GM06990 (cell line): ENCODE measurements around the gene PKP4.

Source experiments
- DNase-seq: peaks from one replicate; pipeline ENCODE4 v3.0.0-alpha.2; 2011; ENCODE audit not compliant: insufficient read length; ENCODE audit errors: extremely low read depth
- H3K27me3 ChIP-seq: replicated peaks from 2 replicates; pipeline ENCODE4 v1.6.0; 2011; ENCODE audit warnings: low read length; ENCODE audit not compliant: control insufficient read depth, insufficient read depth
- H3K36me3 ChIP-seq: 2 replicates; pipeline ENCODE4 v1.5.1; 2011; ENCODE audit warnings: low read length; ENCODE audit not compliant: control insufficient read depth, insufficient read depth
- H3K4me3 ChIP-seq: replicated peaks from 2 replicates; pipeline ENCODE4 v1.5.1; 2011; ENCODE audit warnings: low read depth, mild to moderate bottlenecking, control low read depth, low read length
- TF ChIP-seq, protein P1 (sequence below): IDR thresholded peaks from 2 replicates; pipeline ENCODE4 v1.5.1; 2011; ENCODE audit warnings: low read length, control low read depth, mild to moderate bottlenecking, inconsistent platforms; ENCODE audit not compliant: insufficient read depth, poor library complexity, severe bottlenecking

PKP4 gene

DNA sequence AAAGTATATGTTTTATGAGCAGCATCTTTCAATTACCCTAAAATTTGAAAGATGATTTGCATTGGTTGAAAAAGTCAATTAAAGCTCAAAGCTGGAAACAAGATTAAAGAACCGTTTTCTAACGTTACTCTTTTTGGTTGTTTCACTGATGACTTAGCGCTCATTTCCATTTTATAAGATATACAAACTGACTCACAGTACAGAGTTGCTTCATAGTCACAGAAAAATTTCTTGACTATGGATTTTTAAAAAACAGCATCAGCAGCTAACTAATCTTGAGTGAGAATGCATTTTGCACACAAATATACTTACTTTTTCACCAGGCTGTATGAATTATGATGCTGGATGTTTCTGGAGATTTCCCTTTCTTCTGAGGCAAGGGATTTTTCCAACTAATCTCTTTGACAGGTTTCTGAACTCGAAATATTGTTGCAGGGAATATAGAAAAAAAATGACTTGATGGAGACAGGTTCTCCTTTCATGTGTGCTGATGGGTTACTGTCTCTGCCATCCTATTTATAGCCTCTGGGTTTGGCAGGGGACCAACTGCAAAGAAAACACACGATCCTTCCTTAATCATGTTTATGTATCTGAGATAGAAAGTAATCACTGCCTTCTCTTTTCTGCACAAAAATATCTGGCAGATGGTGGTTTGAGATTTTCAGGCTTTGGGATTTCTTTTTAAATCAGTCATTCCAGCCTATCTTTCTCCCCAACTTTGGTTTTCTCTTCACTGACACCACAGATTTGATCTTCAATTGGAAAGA lies 209.0 kb downstream of the PKP4 start:
- TF ChIP-seq, protein P1, sequence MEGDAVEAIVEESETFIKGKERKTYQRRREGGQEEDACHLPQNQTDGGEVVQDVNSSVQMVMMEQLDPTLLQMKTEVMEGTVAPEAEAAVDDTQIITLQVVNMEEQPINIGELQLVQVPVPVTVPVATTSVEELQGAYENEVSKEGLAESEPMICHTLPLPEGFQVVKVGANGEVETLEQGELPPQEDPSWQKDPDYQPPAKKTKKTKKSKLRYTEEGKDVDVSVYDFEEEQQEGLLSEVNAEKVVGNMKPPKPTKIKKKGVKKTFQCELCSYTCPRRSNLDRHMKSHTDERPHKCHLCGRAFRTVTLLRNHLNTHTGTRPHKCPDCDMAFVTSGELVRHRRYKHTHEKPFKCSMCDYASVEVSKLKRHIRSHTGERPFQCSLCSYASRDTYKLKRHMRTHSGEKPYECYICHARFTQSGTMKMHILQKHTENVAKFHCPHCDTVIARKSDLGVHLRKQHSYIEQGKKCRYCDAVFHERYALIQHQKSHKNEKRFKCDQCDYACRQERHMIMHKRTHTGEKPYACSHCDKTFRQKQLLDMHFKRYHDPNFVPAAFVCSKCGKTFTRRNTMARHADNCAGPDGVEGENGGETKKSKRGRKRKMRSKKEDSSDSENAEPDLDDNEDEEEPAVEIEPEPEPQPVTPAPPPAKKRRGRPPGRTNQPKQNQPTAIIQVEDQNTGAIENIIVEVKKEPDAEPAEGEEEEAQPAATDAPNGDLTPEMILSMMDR, result no peak
- H3K4me3 ChIP-seq, result no peak overlapping the region
- DNase-seq, result no peak
- H3K27me3 ChIP-seq, result no peaks in the 10 kb centered on the region
- H3K36me3 ChIP-seq, result no peaks in the 10 kb centered on the region; the same call in 1 of the 2 replicates

DNA sequence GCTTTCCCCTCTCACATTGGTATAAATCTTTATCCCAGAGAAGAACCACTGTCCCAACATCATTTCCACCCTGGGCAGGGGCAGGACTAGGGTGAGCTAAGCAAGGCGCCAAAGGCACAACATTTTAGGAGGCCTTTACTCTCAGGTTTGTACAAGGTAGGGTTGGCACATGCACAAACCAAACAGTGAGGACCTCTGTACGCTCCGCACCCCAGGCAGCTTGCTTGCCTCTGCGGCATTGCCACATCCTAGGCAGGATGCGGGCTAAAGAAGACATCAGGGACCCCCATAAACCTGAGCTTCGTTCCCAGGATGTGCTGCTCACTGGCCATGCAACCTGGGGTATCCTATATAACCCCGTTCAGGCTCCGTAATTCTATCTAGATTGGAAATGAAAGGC lies 210.2 kb downstream of the PKP4 start:
- TF ChIP-seq, protein P1, result no peak
- no peaks in the 10 kb centered on the region for H3K27me3 ChIP-seq
- DNase-seq, result no peak
- H3K36me3 ChIP-seq, result no peaks in the 10 kb centered on the region; the same call in 1 of the 2 replicates
- H3K4me3 ChIP-seq, result no peak overlapping the region

DNA sequence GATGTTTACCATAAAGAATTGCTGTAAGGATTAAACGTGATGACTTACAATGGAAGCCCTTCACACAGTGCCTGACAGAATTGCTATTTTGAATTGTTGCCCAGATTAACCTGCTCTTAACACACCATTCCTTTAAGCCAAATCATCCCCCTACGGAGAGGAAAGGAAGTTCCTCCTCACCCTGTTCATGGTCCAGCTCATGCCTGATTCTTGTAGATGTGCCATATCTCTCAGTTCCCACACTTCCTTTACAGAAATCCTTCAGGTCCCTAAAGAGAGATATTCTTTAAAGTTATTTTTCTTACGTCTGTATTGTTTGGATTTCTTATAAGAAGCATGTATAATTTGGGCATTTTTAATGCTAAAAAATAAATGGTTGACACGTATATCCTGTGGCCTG lies 210.8 kb downstream of the PKP4 start:
- no peak for DNase-seq
- TF ChIP-seq, protein P1, result no peak
- H3K36me3 ChIP-seq, result no peaks in the 10 kb centered on the region

DNA sequence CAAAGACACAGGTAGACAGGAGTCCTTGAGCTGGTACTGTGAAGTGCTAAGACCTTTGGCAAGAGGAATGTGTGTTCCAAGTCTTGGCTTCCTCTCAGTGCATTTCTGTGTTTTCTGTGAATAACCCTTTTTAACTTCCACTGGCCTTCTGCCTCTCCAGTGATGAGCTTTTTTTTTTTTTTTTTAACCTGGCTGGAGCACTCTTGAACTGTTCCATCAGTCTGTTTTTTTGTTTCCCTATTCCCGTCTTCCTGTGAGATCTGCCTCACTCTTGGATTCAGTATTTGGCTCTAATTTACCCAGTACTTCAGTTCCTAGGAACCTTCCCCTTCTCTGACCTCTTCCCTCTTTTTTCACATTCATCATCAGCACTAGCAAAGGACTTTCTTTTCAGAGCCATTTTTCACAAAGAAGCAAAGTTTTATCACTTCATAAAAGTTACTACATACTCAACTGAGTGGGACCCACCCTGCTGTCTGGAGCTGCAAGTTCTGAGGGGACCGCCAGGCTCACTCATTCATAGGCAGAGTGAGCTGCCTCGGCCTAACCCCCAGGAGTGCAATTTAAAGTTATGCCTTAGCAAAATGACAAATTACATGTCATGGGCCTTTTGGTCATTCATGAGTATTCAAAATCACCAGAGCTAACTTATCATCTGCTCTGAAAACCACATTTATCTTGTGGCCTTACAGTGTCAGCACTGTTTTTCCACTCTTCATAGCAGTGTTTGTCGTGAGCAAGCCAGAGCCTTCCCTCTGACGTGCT lies 211.4 kb downstream of the PKP4 start:
- H3K36me3 ChIP-seq, result no peaks in the 10 kb centered on the region
- DNase-seq, result no peak
- H3K27me3 ChIP-seq, result no peaks in the 10 kb centered on the region
- TF ChIP-seq, protein P1, result no peak
- no peak overlapping the region for H3K4me3 ChIP-seq

More for the DNA sequence above, 210.8 kb downstream of the PKP4 start:
- Histone ChIP-seq H3K4me3 (no peak overlapping the region), H3K27me3 (no peaks in the 10 kb centered on the region)

DNA sequence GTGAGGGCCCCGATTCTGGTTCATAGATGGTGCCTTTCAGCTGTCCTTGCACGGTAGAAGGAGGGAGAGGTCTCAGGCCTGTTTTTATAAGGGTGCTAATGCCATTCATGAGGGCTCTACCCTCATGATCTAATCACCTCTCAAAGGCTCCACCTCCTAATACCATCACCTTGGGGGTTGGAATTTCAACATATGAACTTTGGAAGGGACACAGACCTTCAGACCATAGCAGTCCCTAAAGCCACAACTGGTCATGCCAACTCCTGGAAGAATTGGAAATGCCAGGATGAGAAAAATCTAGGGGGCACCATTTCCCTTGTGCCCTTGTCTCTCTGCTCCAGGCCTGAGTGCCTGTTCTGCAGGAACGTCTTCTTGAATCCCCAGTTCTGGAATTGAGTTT lies 213.5 kb downstream of the PKP4 start:
- no peak overlapping the region for H3K4me3 ChIP-seq
- DNase-seq, result no peak
- H3K36me3 ChIP-seq, result peaks cover 2% of the 10 kb centered on the region; the same call in 1 of the 2 replicates
- H3K27me3 ChIP-seq, result no peaks in the 10 kb centered on the region
- TF ChIP-seq, protein P1, result no peak
